ENCODE measurements around the gene RIMBP2. TPM values are rescaled to one million over a fixed set of nuclear protein-coding genes. Genes with fewer than 3 reads are reported as not detected.

RIMBP2 gene
- total and polyA plus RNA-seq, 2 donors: 0.47 to 0.78 TPM

DNA sequence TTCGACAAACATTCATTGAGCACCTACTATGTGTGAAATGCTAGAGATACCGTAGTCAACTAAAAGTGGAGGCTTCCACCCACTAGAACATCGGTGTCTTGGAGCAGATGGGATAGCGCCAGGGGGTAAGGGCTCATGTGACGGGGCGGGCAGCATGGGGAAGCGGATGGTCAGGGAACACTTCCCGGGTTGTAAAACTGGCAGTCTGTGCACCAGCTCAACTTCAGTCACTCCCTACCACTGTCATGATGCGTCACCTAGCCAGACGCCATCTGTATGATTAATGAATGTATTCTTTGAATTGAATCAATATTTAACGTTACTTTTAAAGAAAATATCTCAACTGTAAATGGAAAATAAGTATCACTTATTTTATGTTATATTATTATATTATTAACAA, 284.9 kb downstream of the RIMBP2 start:
- no peaks in the 10 kb centered on the region for H3K4me1 ChIP-seq (ENCODE audit: control insufficient read depth in 2 of 2, insufficient read depth in 2 of 2, low read length in 2 of 2)
- no peak overlapping the region for H3K4me3 ChIP-seq (ENCODE audit: low read length in 2 of 2)
- H3K27me3 ChIP-seq (ENCODE audit: control insufficient read depth in 2 of 2, insufficient read depth in 1 of 2, low read length in 1 of 2): no peaks in the 10 kb centered on the region
- peaks cover 0 to 8% of the 10 kb centered on the region in 2 donors for H3K9me3 ChIP-seq (ENCODE audit: control insufficient read depth in 2 of 2, insufficient read depth in 1 of 2, low read length in 1 of 2)
- WGBS: 96% methylated on average over 11 of the region's 11 CpGs
- DNase-seq (ENCODE audit: low read depth in 6 of 9, low spot score in 9 of 9): no peak
- no peak overlapping the region for H3K27ac ChIP-seq (ENCODE audit: low read depth in 1 of 2, low read length in 1 of 2)
- H3K36me3 ChIP-seq (ENCODE audit: control insufficient read depth in 2 of 2, insufficient read depth in 2 of 2, low read length in 1 of 2): no peaks in the 10 kb centered on the region

DNA sequence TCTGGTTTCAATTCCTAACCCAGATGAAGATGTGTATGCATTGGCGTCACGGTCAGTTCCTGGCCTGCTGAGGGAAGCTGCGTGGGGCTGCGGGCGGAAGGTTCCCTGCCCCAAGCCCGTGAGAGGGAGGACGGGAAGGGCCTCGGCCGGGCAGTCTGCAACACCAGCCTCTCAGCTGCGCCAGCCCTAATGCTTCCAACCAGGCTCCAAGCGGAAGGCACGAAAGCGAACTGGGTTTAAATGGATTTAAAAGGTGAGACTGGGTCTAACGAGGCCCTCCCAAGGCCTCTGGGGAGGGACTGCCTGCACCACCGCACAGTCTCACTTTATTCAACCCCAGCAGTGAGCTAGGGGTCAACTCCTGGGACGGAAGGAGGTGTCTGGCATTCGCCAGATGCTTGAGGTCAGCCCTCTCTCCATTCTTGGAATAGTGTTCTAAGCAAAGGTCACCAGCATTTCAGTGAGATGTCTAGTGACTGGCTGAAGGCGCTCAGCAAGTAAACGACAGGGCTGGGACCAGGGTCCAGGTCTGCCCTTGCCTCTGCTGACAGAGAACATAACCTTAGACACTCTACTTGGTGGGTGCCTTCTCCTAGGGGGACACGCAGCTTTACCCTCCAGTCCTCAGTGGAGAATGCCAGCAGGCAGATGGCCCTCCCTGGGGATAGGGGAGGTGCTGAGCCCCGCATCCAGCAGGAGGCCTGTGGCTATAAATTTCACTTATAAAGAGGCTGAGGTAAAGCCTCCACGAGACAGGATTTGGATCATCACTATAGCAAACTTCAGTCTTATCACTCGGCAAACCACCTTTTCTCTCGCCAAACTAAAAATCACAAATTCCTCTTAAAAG, 286.2 kb downstream of the RIMBP2 start:
- 91% methylated on average over 24 of the region's 24 CpGs for whole genome bisulfite sequencing
- H3K9me3 ChIP-seq (ENCODE audit: control insufficient read depth in 2 of 2, insufficient read depth in 1 of 2, low read length in 1 of 2): no peaks in the 10 kb centered on the region
- no peak for DNase-seq (ENCODE audit: low read depth in 6 of 9, low spot score in 9 of 9)
- no peaks in the 10 kb centered on the region for H3K4me1 ChIP-seq (ENCODE audit: control insufficient read depth in 2 of 2, insufficient read depth in 2 of 2, low read length in 2 of 2)
- H3K27me3 ChIP-seq (ENCODE audit: control insufficient read depth in 2 of 2, insufficient read depth in 1 of 2, low read length in 1 of 2): no peaks in the 10 kb centered on the region
- no peaks in the 10 kb centered on the region for H3K36me3 ChIP-seq (ENCODE audit: control insufficient read depth in 2 of 2, insufficient read depth in 2 of 2, low read length in 1 of 2)
- no peak overlapping the region for H3K4me3 ChIP-seq (ENCODE audit: low read length in 2 of 2)
- no peak overlapping the region for H3K27ac ChIP-seq (ENCODE audit: low read depth in 1 of 2, low read length in 1 of 2)

DNA sequence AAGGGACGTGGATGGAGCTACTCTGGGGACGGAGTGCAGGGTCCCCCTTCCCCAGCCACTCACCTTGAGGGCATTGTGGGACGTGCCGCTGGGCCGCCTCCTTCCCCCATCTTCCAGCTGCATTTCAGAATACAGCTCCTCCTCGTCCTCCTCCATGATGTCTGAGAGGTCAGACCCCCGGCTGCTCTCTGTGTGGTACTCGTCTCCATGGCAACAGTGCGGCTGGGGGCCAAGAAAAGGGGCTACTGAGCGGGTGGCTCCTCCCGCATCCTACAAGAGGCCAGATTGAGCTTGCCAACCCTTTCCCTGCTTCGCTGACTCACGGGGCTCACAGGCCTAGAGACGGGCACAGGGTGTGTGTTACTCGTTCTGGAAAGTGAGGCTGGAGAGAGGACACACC, 288.0 kb downstream of the RIMBP2 start:
- 88% methylated on average over 15 of the region's 15 CpGs for WGBS
- no peak for DNase-seq (ENCODE audit: low read depth in 6 of 9, low spot score in 9 of 9)
- H3K4me1 ChIP-seq (ENCODE audit: control insufficient read depth in 2 of 2, insufficient read depth in 2 of 2, low read length in 2 of 2): no peaks in the 10 kb centered on the region
- no peaks in the 10 kb centered on the region for H3K36me3 ChIP-seq (ENCODE audit: control insufficient read depth in 2 of 2, insufficient read depth in 2 of 2, low read length in 1 of 2)
- H3K9me3 ChIP-seq (ENCODE audit: control insufficient read depth in 2 of 2, insufficient read depth in 1 of 2, low read length in 1 of 2): no peaks in the 10 kb centered on the region
- no peak overlapping the region for H3K27ac ChIP-seq (ENCODE audit: low read depth in 1 of 2, low read length in 1 of 2)
- H3K4me3 ChIP-seq (ENCODE audit: low read length in 2 of 2): no peak overlapping the region
- no peaks in the 10 kb centered on the region for H3K27me3 ChIP-seq (ENCODE audit: control insufficient read depth in 2 of 2, insufficient read depth in 1 of 2, low read length in 1 of 2)

DNA sequence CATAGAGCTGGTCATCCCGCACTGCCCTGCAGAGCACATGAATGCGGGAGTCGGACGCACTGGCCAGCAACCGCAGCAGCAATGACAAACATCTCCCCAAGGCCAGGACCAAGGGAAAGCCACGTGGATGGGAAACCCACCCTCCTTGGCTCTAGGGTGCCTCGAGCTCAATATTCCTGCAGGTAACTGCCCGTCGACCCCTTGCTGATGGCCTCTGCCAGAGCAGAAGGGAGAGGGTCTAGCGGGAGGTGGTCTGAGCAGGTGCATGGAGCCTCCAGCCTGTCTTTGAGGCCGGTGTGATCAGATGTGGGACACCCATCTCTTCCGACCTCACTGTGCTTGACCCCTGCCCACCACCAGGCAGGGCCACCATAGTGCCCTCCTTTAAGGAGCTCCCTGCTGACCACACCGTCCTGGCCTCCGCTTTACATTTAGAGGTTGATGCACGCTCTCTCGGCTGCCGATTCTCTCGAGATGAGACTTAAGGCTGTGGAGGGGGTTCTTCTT, 288.7 kb downstream of the RIMBP2 start:
- no peaks in the 10 kb centered on the region for H3K9me3 ChIP-seq (ENCODE audit: control insufficient read depth in 2 of 2, insufficient read depth in 1 of 2, low read length in 1 of 2)
- no peaks in the 10 kb centered on the region for H3K4me1 ChIP-seq (ENCODE audit: control insufficient read depth in 2 of 2, insufficient read depth in 2 of 2, low read length in 2 of 2)
- H3K27me3 ChIP-seq (ENCODE audit: control insufficient read depth in 2 of 2, insufficient read depth in 1 of 2, low read length in 1 of 2): no peaks in the 10 kb centered on the region
- no peak overlapping the region for H3K4me3 ChIP-seq (ENCODE audit: low read length in 2 of 2)
- 94% methylated on average over 18 of the region's 18 CpGs for WGBS
- no peak for DNase-seq (ENCODE audit: low read depth in 6 of 9, low spot score in 9 of 9)
- H3K27ac ChIP-seq (ENCODE audit: low read depth in 1 of 2, low read length in 1 of 2): no peak overlapping the region
- no peaks in the 10 kb centered on the region for H3K36me3 ChIP-seq (ENCODE audit: control insufficient read depth in 2 of 2, insufficient read depth in 2 of 2, low read length in 1 of 2)

DNA sequence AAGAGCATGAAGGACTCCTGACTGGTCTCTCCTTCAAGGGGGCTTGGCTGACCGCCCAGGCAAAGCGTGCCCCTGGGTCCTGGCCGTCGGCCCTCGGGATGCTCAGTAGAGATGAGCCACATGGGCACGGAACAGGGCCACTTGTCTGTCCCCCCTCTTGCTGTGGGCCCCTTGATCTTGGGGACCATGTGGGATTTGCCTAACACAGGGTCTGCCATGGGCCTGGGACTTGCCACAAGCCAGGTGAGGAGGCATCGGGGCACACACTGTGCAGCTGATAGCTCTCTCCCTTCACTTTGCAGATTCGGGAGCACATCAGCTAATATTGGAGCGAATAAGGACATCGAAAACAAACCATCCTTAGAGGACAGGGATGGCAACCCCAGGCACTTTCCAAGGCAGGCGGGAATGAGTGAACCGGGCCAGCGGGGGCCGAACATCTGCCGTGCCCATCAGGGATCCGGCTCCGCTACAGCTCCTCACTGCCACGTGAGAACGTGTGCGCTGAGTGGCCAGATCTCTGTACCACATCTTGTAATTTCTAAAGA, 290.3 kb downstream of the RIMBP2 start:
- no peak overlapping the region for H3K4me3 ChIP-seq (ENCODE audit: low read length in 2 of 2)
- no peak for DNase-seq (ENCODE audit: low read depth in 6 of 9, low spot score in 9 of 9)
- no peaks in the 10 kb centered on the region for H3K27me3 ChIP-seq (ENCODE audit: control insufficient read depth in 2 of 2, insufficient read depth in 1 of 2, low read length in 1 of 2)
- WGBS: 92% methylated on average over 20 of the region's 20 CpGs
- no peak overlapping the region for H3K27ac ChIP-seq (ENCODE audit: low read depth in 1 of 2, low read length in 1 of 2)
- no peaks in the 10 kb centered on the region for H3K4me1 ChIP-seq (ENCODE audit: control insufficient read depth in 2 of 2, insufficient read depth in 2 of 2, low read length in 2 of 2)
- no peaks in the 10 kb centered on the region for H3K36me3 ChIP-seq (ENCODE audit: control insufficient read depth in 2 of 2, insufficient read depth in 2 of 2, low read length in 1 of 2)
- no peaks in the 10 kb centered on the region for H3K9me3 ChIP-seq (ENCODE audit: control insufficient read depth in 2 of 2, insufficient read depth in 1 of 2, low read length in 1 of 2)

DNA sequence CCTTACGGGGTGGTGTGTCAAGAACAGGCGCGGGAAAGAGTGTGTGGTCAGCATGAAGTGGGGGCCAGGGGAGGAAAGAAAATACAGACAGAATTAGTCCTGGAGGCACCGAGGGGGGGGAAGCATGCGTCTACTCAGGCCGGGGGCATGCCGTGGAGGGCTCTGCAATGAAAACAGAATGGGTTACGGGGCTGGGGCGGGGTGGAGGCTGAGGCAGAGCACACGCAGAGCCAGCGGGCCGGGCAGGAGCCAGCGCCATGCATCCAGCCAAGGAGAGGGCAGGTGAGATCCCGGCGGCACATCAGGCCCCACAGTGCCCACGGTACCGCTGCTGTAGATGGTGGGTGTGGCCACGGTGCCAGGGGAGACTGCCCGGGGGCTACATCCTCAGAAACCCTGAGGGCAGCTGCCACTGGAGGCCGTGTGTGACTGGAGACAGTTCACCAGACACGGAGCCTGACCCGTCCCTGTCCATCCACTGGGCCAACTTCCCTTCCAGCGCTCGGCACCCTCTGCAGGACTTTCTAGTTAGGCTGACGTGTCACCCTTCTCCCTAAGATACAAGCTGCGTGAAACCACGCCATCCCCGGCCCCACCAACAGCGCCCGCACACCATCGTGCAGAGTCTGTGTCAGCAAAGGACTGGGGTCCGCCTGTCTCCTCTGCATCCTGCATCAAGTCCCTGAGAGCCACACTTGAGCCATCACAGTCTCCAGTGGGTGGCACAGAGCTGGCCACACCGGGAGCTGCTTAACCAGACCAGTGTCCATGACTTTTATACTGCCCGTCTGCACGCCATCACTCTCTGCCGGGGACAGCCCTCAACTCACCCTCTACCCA, 291.0 kb downstream of the RIMBP2 start:
- Histone ChIP-seq H3K36me3 (ENCODE audit: control insufficient read depth in 2 of 2, insufficient read depth in 2 of 2, low read length in 1 of 2) (no peaks in the 10 kb centered on the region), H3K27ac (ENCODE audit: low read depth in 1 of 2, low read length in 1 of 2) (no peak overlapping the region), H3K4me3 (ENCODE audit: low read length in 2 of 2) (no peak overlapping the region), H3K4me1 (ENCODE audit: control insufficient read depth in 2 of 2, insufficient read depth in 2 of 2, low read length in 2 of 2) (no peaks in the 10 kb centered on the region), H3K9me3 (ENCODE audit: control insufficient read depth in 2 of 2, insufficient read depth in 1 of 2, low read length in 1 of 2) (no peaks in the 10 kb centered on the region), H3K27me3 (ENCODE audit: control insufficient read depth in 2 of 2, insufficient read depth in 1 of 2, low read length in 1 of 2) (no peaks in the 10 kb centered on the region)
- DNase-seq (ENCODE audit: low read depth in 6 of 9, low spot score in 9 of 9): no peak
- 94% methylated on average over 36 of the region's 36 CpGs for WGBS

DNA sequence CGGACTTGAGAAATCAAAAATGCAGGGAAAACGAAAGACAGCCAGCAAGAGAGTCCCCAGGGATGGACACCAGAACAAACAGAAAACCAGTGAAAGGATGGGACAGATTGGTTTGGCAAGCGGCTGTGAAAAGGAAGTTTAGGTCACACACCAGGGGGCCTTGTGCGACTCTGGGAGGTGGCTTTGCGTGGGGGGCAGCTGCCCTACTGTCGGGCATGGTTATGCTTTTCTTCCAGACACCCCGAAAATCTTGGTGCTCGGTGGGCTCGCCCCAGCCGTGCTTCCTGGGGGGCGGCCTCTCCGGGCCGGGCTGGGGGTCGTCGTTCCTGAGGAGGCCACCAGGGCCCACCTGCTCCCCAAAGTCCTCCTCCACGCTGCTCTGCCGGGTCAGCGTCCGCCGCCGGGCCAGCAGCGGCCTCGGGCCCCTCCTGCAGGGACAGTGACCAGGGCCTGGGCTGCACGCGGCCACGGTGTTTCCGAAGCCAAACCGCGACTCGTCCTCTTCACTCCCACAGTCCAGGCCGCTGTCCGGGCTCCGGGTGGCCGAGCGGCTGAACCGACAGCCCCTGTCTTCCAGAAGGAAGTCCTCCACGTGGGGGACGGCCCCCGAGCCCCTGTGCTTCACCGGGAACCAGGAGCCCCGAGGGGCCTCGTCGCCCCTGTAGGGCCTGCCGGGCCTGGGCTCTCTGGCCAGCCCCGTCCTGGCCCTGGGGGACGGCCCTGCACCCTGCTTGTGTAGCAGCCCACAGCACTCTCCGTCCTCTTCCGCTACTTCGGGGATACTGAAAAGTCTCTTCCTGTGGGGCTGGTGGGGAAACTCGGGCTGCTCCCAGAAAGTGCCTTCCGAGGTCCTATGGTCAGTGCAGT, 291.9 kb downstream of the RIMBP2 start:
- no peak for DNase-seq (ENCODE audit: low read depth in 6 of 9, low spot score in 9 of 9)
- H3K27ac ChIP-seq (ENCODE audit: low read depth in 1 of 2, low read length in 1 of 2): no peak overlapping the region
- no peaks in the 10 kb centered on the region for H3K36me3 ChIP-seq (ENCODE audit: control insufficient read depth in 2 of 2, insufficient read depth in 2 of 2, low read length in 1 of 2)
- no peaks in the 10 kb centered on the region for H3K4me1 ChIP-seq (ENCODE audit: control insufficient read depth in 2 of 2, insufficient read depth in 2 of 2, low read length in 2 of 2)
- H3K27me3 ChIP-seq (ENCODE audit: control insufficient read depth in 2 of 2, insufficient read depth in 1 of 2, low read length in 1 of 2): no peaks in the 10 kb centered on the region
- no peaks in the 10 kb centered on the region for H3K9me3 ChIP-seq (ENCODE audit: control insufficient read depth in 2 of 2, insufficient read depth in 1 of 2, low read length in 1 of 2)
- H3K4me3 ChIP-seq (ENCODE audit: low read length in 2 of 2): no peak overlapping the region
- 91% methylated on average over 51 of the region's 51 CpGs for WGBS

DNA sequence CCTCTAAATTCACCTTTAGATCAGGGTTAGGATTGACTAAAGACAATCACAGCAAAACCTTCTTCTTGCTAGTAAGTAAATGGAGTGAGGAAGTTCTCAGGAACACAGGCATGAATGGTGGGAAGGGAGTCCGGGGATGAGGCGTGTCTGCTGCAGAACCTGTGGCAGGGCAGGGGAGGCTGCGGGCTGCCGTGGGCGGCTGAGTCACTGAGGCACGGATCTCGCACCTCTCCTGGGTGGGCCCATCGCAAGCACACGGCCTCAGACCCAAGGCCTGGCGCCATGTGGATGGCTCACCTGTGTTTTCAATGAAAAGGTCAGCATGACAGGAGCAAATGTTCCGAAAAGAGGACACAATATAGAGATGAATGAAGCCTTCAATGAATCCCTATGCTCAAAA, 293.0 kb downstream of the RIMBP2 start:
- Histone ChIP-seq H3K36me3 (ENCODE audit: control insufficient read depth in 2 of 2, insufficient read depth in 2 of 2, low read length in 1 of 2) (no peaks in the 10 kb centered on the region), H3K27me3 (ENCODE audit: control insufficient read depth in 2 of 2, insufficient read depth in 1 of 2, low read length in 1 of 2) (no peaks in the 10 kb centered on the region), H3K27ac (ENCODE audit: low read depth in 1 of 2, low read length in 1 of 2) (no peak overlapping the region), H3K9me3 (ENCODE audit: control insufficient read depth in 2 of 2, insufficient read depth in 1 of 2, low read length in 1 of 2) (no peaks in the 10 kb centered on the region), H3K4me1 (ENCODE audit: control insufficient read depth in 2 of 2, insufficient read depth in 2 of 2, low read length in 2 of 2) (no peaks in the 10 kb centered on the region), H3K4me3 (ENCODE audit: low read length in 2 of 2) (no peak overlapping the region)
- no peak for DNase-seq (ENCODE audit: low read depth in 6 of 9, low spot score in 9 of 9)
- WGBS: 90% methylated on average over 11 of the region's 11 CpGs

Measured in thymus (tissue), 11 donors.